ENCODE results near the gene FUT4.
"Not testable (repeated sequence)": the region's sequence is repeated elsewhere in the genome, so short reads cannot be mapped to it uniquely, and the experiment has no call there.

FUT4 gene

DNA sequence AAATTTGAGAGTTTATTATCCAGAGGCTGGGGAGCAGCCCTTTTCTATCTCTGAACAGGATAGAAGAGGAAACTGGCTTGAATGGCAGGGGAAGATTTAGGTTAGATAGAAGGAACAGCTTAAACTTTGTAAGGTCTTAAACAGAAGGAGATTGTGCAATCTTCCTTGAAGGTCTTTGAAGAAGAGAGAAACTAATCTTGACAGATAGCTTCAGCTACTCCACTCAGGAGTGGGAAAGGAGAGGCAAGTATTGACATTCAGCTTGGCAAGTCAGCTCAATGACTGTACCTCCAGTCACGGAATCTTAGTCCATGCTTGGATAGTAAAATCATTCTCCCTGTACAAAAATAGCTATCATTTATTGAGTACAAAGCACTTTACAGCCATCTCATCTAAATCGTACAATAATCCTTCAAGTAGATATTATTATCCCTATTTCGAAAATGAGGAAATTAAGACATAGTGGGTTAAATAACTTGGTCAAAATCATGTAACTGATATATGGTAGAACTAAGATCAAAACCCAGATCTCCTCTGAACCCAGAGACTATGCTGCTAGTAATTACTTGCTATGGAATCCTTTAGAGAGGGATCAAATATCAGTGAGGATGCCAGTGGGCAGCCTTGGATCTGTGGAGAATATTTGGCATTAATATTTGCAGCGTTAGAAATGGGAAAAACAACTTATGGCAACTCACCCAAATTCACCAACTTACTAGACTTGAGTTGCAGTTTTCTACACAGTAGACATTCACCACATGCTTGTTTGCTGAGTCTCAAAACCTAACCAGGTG lies 16.9 kb upstream of the FUT4 start:
- in situ Hi-C loops (cut with HindIII; ENCODE audit: low pct_ligation_motif_present, low pct_unique_long_range_greater_than_20kb, low sequenced_read_pairs) = no loop called here
- no peak for DNase-seq

DNA sequence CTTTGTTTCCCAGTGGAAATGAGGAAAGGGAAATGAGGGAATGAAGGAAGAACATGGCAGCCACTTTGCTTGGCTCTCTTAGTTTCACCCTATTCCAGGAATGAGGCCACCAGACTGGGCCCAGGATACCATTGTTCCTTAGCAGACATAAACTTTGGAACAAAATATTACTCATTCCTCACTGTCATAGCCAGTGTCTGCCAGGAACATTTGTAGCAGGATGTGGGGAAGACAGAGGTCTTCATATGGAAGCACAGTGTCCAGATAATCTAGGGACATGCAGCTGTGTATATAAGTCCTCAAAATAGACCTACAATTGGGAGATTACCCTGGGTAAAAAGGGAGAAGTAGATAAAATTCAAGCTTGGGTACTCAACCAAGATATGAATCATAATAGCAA lies 15.2 kb upstream of the FUT4 start:
- no peak for DNase-seq
- in situ Hi-C loops (cut with HindIII; ENCODE audit: low pct_ligation_motif_present, low pct_unique_long_range_greater_than_20kb, low sequenced_read_pairs) = no loop called here

DNA sequence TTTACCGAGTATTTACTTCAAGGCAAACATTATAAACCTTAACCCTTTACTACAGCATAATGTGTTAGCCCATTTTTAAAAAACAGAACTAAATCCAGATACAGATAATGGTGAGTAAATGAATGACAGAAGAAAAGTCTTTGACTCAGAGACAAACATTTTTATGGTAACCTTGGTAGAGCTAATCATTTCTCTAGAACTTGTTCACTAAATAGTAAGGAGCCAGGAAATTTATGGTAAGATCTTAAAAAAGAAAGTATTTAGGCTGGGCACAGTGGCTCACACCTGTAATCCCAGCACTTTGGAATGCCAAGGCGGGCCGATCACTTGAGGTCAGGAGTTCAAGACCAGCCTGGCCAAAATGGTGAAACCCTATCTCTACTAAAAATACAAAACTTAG lies 11.5 kb upstream of the FUT4 start:
- no peak for DNase-seq
- in situ Hi-C loops (cut with HindIII; ENCODE audit: low pct_ligation_motif_present, low pct_unique_long_range_greater_than_20kb, low sequenced_read_pairs) = no loop called here

DNA sequence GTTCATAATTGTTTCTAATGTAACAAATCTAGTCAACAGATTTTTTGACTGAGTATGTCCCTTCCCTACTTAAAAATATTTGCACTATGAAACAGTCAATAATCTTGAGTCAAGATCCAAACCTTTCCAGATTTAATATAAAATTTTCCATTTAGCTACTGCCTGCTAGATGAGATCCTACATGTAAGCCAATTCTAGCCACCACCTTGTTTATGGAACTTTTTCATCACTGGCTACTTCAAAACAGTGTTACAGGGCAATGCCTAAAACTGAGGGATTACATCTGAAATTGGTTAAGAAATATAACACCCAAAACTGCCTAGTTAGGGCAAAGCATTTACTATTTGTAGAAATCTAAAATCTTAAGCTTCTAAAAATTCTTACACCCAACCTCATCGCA lies 10.5 kb upstream of the FUT4 start:
- no peak for DNase-seq
- in situ Hi-C loops (cut with HindIII; ENCODE audit: low pct_ligation_motif_present, low pct_unique_long_range_greater_than_20kb, low sequenced_read_pairs) = no loop called here

DNA sequence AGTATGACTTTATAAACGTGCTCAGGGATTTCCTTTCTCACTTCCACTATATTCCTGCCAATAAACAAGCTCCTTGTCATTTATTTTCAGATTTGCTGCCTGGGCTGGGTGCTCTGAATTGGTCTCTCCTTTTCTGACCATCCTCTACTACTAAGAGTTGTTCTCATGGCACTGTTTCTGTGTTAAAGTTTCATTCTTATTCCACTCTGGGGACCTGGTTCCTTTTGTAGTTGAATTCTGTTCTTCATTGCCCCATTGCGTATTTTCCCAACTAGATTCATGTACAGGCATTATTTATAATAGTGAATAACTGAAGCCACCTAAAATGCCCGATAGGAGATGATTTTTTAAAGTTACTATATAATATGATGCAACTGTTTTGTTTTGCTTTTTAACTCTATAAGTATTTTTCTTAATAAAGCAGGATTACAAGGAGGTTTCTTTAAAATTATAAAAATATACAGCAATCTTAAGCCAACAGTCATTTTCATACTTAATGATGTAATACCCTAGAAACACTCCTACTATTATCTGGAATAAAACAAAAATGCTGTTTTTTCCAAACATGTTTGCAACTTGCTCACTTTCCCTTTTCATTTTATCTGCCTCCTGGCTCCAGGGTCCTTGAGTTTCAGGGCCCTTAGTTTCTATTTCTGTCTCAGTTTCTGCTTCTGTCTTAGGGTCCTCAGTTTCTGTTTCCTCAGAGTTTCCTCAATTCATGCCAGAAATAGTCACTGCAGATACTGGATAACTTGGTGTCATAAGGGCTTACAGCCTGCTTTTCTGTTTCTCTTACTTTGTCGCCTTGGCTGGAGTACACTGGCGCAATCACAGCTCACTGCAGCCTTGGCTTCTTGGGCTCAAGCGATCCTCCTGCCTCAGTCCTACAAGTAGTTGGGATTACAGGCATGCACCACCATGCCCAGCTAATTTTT lies 9.8 kb upstream of the FUT4 start:
- in situ Hi-C loops (cut with HindIII; ENCODE audit: low pct_ligation_motif_present, low pct_unique_long_range_greater_than_20kb, low sequenced_read_pairs) = no loop called here
- DNase-seq = no peak

DNA sequence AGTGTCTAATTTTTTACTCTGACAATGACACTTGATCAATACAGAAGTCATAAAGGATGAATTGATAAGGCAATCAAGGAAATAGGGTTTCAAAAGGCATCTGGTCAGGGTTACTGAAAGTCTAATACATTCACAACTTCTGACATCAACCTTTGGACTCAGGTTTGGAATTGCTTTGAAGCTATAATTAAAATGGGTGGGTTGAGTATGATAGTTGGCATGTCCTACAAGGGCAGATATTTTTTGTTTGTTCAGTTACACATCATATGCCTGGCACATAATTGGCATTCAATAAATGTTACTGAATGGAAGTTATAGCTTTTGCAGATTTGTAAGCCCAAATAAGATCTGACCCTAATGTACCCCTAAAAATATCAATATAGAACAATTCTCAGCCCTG lies 7.3 kb upstream of the FUT4 start:
- no peak for DNase-seq
- in situ Hi-C loops (cut with HindIII; ENCODE audit: low pct_ligation_motif_present, low pct_unique_long_range_greater_than_20kb, low sequenced_read_pairs) = no loop called here

DNA sequence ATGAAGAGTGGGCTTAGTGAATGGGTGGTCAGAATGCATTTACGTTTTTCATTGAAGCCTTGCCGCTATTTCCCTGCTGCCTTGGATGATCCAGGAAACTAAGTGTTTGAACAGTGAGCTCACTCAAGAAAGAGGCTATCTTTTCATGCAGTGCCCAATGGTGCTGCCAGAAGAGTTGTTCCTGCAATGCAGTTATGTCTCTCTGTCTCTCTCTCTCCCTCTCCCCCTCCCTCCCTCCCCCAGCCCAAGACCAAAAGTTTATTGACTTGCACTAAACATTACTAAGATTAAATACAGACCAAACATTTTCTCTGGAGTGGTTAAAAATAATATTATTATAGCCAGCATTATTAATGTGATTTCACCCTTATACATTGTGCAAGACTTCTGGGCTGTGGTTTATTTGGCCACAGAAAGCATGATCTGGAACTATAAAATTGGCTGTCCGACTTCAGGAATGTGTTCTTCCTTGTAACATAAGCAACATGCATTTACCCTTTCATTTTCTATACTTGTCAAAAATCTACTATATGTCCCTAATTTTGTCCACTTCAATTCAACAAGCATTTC lies 6.6 kb upstream of the FUT4 start:
- in situ Hi-C loops (cut with HindIII; ENCODE audit: low pct_ligation_motif_present, low pct_unique_long_range_greater_than_20kb, low sequenced_read_pairs) = no loop called here
- DNase-seq = no peak

DNA sequence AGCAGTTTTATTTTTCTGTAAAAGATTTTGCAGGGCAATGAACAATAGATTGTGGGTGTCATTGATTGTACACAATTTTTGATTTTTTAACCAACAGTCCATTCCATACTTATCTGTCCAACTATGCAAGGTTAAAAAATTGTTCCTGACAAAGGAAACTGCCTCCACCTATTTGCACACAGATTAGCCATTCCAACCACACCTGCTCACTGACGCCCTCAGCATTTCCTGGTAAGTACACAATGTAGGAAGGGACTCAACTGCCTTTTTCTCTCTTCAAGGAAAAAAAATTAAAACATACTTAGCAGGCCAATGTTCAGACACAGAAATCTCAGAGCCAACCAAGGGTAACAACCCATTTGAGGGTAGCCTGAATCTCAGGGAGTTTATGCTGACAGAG lies 4.3 kb upstream of the FUT4 start:
- no peak for DNase-seq
- in situ Hi-C loops (cut with HindIII; ENCODE audit: low pct_ligation_motif_present, low pct_unique_long_range_greater_than_20kb, low sequenced_read_pairs) = no loop called here

DNA sequence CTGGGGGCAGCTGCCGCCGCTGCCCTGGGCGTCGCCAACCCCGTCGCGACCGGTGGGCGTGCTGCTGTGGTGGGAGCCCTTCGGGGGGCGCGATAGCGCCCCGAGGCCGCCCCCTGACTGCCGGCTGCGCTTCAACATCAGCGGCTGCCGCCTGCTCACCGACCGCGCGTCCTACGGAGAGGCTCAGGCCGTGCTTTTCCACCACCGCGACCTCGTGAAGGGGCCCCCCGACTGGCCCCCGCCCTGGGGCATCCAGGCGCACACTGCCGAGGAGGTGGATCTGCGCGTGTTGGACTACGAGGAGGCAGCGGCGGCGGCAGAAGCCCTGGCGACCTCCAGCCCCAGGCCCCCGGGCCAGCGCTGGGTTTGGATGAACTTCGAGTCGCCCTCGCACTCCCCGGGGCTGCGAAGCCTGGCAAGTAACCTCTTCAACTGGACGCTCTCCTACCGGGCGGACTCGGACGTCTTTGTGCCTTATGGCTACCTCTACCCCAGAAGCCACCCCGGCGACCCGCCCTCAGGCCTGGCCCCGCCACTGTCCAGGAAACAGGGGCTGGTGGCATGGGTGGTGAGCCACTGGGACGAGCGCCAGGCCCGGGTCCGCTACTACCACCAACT lies 1.0 kb downstream of the FUT4 start:
- in situ Hi-C loops (cut with HindIII; ENCODE audit: low pct_ligation_motif_present, low pct_unique_long_range_greater_than_20kb, low sequenced_read_pairs) = no loop called here
- no peak for DNase-seq

DNA sequence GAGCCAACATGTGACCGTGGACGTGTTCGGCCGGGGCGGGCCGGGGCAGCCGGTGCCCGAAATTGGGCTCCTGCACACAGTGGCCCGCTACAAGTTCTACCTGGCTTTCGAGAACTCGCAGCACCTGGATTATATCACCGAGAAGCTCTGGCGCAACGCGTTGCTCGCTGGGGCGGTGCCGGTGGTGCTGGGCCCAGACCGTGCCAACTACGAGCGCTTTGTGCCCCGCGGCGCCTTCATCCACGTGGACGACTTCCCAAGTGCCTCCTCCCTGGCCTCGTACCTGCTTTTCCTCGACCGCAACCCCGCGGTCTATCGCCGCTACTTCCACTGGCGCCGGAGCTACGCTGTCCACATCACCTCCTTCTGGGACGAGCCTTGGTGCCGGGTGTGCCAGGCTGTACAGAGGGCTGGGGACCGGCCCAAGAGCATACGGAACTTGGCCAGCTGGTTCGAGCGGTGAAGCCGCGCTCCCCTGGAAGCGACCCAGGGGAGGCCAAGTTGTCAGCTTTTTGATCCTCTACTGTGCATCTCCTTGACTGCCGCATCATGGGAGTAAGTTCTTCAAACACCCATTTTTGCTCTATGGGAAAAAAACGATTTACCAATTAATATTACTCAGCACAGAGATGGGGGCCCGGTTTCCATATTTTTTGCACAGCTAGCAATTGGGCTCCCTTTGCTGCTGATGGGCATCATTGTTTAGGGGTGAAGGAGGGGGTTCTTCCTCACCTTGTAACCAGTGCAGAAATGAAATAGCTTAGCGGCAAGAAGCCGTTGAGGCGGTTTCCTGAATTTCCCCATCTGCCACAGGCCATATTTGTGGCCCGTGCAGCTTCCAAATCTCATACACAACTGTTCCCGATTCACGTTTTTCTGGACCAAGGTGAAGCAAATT lies 1.8 kb downstream of the FUT4 start:
- in situ Hi-C loops (cut with HindIII; ENCODE audit: low pct_ligation_motif_present, low pct_unique_long_range_greater_than_20kb, low sequenced_read_pairs) = no loop called here
- DNase-seq = no peak

DNA sequence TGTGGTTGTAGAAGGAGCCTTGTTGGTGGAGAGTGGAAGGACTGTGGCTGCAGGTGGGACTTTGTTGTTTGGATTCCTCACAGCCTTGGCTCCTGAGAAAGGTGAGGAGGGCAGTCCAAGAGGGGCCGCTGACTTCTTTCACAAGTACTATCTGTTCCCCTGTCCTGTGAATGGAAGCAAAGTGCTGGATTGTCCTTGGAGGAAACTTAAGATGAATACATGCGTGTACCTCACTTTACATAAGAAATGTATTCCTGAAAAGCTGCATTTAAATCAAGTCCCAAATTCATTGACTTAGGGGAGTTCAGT lies 2.4 kb downstream of the FUT4 start:
- DNase-seq = no peak
- in situ Hi-C loops (cut with HindIII; ENCODE audit: low pct_ligation_motif_present, low pct_unique_long_range_greater_than_20kb, low sequenced_read_pairs) = no loop called here

DNA sequence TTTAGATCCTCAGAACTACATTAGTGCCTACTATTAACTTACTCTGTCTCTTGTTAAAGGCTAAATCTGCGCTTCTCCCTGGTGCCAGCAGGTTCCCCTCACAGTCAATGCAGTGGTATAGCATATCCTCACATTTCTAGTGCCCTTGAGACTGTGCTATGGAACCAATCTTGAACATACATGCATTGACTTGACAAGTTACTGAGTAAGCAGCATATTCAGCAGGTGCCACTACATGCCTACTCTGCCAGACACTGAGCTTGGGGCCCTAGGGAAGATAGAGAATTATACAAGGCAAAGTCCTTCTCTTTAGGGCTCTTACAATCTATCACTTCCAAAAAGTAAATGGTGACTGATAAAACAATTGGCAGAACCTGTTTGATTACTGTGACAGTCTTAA lies 3.2 kb downstream of the FUT4 start:
- no peak for DNase-seq
- in situ Hi-C loops (cut with HindIII; ENCODE audit: low pct_ligation_motif_present, low pct_unique_long_range_greater_than_20kb, low sequenced_read_pairs) = no loop called here

DNA sequence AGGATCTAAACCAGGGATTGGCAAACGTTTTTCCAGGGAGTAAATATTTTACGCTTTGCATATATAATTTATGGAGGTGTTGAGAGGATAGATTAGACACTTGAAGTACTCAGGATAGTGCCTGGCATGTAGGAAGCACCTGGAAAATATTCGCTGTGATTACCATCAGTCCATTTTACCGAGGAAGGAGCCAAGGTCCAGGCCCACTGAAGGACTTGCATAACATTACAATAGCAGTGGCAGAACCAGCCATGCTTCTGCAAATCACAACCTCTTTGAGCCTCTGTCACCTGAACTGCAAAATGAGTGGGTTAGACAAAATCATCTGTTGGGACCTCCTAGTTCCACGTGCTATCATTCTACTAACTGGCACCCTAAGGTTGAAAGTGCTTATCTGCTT lies 5.4 kb downstream of the FUT4 start:
- in situ Hi-C loops (cut with HindIII; ENCODE audit: low pct_ligation_motif_present, low pct_unique_long_range_greater_than_20kb, low sequenced_read_pairs) = no loop called here
- DNase-seq = no peak

DNA sequence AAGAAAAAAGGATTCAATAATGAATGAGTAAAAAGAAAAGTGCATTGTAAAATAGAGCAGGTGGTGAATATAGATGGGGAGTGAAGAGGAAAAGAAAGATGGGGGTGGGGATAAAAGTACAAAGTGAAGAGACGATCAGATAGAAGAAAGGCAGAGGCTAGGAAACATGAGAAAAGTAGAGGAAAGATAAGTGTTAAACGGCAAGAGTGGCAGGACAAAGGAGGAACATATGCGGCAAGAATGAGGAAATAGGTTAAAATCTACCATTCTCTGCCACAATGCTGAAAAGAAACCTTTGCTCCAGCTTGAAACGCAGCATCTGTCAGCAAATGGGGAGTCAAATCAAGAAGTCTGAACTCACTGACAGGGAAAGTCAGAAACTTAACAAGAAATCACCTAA lies 6.8 kb downstream of the FUT4 start:
- in situ Hi-C loops (cut with HindIII; ENCODE audit: low pct_ligation_motif_present, low pct_unique_long_range_greater_than_20kb, low sequenced_read_pairs) = no loop called here

DNA sequence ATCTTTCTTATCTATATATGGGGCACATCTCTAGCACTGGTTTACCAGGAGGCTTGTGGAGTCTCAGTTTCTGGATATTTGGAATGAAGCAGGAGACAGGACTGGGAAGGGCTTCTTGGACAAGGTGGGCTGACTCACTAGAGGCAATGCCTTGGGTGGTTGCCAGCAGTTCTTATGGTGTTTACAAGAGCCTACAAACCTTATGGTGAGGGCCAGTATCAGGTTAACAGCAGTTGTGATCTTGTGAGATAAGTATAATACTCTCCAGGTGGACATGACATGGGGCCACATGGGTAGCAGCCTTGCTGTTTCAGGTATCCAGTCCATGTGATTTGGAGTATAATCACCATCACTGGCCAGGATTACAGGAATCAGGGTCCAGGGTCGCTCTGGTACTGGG lies 10.2 kb downstream of the FUT4 start:
- in situ Hi-C loops (cut with HindIII; ENCODE audit: low pct_ligation_motif_present, low pct_unique_long_range_greater_than_20kb, low sequenced_read_pairs) = no loop called here
- no peak for DNase-seq

More for the DNA sequence above, 6.8 kb downstream of the FUT4 start:
- no peak for DNase-seq

DNA sequence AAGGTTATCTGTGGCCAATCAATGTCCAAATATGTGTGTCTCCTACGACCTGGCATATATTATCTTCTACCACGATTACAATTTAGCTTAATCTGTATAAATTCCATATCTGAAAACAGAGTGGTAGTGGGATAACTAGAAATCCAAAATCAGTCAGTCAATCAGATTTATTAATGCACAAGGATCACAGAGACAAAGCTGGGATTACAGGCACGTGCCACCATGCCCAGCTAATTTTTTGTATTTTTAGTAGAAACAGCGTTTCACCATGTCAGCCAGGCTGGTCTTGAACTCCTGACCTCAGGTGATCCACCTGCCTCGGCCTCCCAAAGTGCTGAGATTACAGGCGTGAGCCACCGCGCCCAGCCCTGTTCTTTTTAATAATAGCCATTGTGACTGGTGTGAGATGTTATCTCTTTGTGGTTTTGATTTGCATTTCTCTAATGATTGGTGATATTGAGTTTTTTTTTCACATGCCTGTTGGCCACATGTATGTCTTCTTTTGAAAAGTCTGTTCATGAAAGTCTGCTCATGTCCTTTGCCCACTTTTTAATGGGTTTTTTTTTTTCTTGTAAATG lies 12.1 kb downstream of the FUT4 start:
- in situ Hi-C loops (cut with HindIII; ENCODE audit: low pct_ligation_motif_present, low pct_unique_long_range_greater_than_20kb, low sequenced_read_pairs); DNase-seq: not testable (repeated sequence)

DNA sequence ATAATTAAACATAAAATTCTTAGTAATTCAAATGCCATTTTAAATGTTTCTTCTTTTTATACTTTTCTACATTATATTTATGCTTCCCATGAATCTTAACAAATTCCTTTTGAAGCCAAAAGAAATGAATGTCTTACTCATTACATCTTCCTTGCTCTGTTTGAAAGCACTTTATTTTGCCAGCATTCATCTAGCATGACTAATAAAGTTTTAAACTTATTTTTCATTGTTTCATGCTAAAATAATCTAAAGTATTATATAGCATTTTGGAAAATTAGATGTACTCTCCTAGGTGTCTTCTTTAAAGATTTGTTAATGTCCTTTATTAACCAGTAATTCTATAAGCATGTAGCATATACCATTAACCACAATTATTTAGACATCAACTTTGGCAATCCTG lies 13.7 kb downstream of the FUT4 start:
- DNase-seq = no peak
- in situ Hi-C loops (cut with HindIII; ENCODE audit: low pct_ligation_motif_present, low pct_unique_long_range_greater_than_20kb, low sequenced_read_pairs) = no loop called here

DNA sequence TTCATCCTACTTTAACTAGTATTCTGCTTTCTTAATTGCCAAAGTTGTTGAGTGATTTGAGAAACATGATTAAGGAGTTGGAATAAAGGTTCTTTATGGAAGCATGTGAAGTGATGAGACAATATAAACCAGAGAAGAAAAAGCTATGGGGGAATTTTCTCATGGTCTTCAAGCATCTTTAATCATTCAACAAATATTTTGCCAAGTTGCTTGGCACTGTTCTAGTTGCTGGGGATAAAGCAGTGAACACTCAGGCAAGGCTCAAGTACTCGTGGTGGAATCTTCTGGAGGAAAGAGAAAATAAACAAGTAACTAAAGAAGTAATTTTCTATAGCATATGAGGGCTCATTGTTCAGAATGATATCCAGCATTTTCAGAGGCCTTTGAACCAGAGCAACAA lies 14.3 kb downstream of the FUT4 start:
- no peak for DNase-seq
- in situ Hi-C loops (cut with HindIII; ENCODE audit: low pct_ligation_motif_present, low pct_unique_long_range_greater_than_20kb, low sequenced_read_pairs) = no loop called here

Data from ACHN (cell line).